ENCODE measurements around the gene PRKACB. TPM values are rescaled to one million over a fixed set of nuclear protein-coding genes. Genes with fewer than 3 reads are reported as not detected.

The PRKACB gene
- total RNA-seq, 2 experiments from 2014 or later: 93.6 to 111 TPM

DNA sequence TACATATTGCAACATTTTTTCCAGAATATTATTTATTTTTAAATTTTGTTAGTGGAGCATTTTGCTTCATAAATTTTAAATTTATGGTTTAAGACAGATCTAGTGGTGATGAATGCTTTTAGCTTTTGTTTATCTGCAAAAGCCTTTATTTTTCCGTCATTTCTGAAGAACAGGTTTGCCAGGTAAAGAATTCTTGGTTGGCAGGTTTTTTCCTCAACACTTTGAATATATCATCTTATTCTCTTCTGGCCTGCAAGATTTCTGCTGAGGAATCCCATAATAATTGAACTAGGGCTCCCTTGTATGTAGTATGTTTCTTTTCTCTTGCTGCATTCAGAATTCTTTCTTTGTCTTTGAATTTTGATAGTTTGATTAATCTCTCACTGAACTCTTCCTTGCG, 106.6 kb downstream of the PRKACB start:
- H3K9me3 Mint-ChIP-seq: peaks cover 6% of the 10 kb centered on the region
- H3K27me3 Mint-ChIP-seq: peaks cover 2% of the 10 kb centered on the region
- no peaks in the 10 kb centered on the region for H3K4me1 Mint-ChIP-seq
- H3K36me3 Mint-ChIP-seq: peaks cover 2% of the 10 kb centered on the region
- H3K27ac Mint-ChIP-seq: no peak overlapping the region
- DNase-seq (no peak), ATAC-seq (ENCODE audit: low read depth) (no peak)
- POLR2A ChIA-PET: no interaction called here
- no peak overlapping the region for H3K4me3 Mint-ChIP-seq

DNA sequence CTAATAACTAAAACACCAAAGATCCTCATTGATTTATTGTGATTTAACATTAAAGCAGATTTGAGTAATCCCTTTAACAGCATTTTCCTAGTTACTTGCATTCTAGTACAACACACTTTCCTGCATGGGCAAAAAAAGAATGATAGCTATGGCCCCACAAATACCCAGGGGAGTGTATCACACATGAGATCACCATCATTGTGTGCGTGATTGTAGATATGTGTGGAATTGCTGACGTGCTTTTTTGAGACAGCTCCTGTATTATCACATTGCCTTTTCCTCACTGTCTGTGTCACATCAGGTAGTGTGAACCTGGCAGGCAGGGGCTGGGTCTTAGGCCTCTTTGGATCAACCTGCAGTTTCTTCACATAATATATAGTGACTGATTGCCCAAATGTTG, 109.0 kb downstream of the PRKACB start:
- peaks cover 2% of the 10 kb centered on the region for H3K27me3 Mint-ChIP-seq
- DNase-seq (no peak), ATAC-seq (ENCODE audit: low read depth) (no peak)
- POLR2A ChIA-PET: no interaction called here
- no peaks in the 10 kb centered on the region for H3K4me1 Mint-ChIP-seq
- H3K36me3 Mint-ChIP-seq: no peaks in the 10 kb centered on the region
- H3K4me3 Mint-ChIP-seq: no peak overlapping the region
- no peak overlapping the region for H3K27ac Mint-ChIP-seq
- peaks cover 6% of the 10 kb centered on the region for H3K9me3 Mint-ChIP-seq

DNA sequence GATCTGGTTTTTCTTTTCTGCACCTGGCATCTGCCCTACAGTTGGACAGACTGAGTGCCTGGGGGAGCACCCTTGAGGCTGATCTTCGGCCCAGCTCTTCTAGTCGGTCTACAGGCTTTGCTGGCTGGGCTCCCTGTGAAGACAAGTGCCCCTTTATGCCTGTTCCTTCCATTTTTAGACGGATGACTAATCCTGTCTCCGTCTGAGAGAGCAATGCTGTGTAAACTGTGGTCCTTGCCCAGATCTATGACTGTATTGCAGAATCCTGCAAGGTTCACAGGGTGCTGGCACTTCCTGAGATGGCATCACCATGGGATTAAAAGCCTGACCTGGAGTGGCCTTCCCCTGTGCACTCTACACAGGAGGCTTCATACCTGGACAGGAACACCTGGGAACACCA, 109.8 kb downstream of the PRKACB start:
- POLR2A ChIA-PET: no interaction called here
- Mint-ChIP-seq H3K4me1 (no peaks in the 10 kb centered on the region), H3K27me3 (peaks cover 2% of the 10 kb centered on the region), H3K9me3 (peaks cover 6% of the 10 kb centered on the region), H3K4me3 (no peak overlapping the region), H3K36me3 (no peaks in the 10 kb centered on the region), H3K27ac (no peak overlapping the region)
- DNase-seq: no peak
- no peak for ATAC-seq (ENCODE audit: low read depth)

DNA sequence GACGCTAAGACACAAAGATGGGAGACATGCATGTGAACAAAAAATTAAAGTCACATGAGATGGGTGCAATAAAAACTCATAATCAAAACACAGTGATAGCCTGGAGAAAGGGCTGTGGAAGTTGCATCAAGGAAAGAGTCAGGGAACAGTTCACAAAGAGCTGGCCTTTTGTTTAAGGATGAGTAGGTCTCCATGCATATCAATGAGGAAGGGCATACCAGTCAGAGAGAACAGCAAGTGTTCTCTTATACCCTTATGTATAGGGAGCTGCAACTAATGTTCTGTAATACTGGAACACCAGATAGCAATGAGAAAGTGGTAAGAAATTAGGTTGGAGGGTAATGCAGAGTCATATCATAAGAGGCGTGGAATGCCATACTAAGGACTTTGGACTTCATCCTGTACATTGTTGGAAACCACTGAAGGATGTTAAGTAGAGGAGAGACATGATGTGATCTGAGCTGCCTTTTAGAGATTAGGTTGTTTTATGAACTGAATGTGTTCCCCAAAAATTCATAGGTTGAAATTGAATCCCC, 110.7 kb downstream of the PRKACB start:
- Mint-ChIP-seq H3K4me1 (no peaks in the 10 kb centered on the region), H3K4me3 (no peak overlapping the region), H3K27ac (no peak overlapping the region), H3K36me3 (no peaks in the 10 kb centered on the region), H3K27me3 (no peaks in the 10 kb centered on the region), H3K9me3 (peaks cover 3% of the 10 kb centered on the region)
- no peak for ATAC-seq (ENCODE audit: low read depth)
- POLR2A ChIA-PET: no interaction called here
- no peak for DNase-seq

DNA sequence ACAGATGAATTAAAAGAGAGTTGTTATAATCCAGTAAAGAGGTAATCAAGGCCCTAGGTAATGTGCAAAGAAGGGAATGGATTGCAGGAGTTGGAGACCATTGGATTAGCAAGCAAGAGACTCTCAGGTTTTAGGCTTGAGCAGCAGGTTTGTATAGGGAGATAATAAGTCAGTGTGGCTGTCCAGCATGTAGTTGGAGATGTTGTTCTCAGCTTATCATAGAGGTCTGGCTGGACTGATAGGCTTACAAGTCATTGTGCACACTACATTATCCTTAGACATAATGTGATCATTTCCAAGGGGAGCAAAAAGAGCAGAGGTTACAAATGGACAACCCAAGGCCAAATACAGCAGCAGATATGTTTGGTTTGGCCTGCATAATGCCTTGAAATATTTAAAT, 111.5 kb downstream of the PRKACB start:
- Mint-ChIP-seq H3K27me3 (no peaks in the 10 kb centered on the region), H3K4me1 (no peaks in the 10 kb centered on the region), H3K4me3 (no peak overlapping the region), H3K36me3 (no peaks in the 10 kb centered on the region), H3K27ac (no peak overlapping the region), H3K9me3 (no peaks in the 10 kb centered on the region)
- no peak for ATAC-seq (ENCODE audit: low read depth)
- POLR2A ChIA-PET: no interaction called here
- DNase-seq: no peak

DNA sequence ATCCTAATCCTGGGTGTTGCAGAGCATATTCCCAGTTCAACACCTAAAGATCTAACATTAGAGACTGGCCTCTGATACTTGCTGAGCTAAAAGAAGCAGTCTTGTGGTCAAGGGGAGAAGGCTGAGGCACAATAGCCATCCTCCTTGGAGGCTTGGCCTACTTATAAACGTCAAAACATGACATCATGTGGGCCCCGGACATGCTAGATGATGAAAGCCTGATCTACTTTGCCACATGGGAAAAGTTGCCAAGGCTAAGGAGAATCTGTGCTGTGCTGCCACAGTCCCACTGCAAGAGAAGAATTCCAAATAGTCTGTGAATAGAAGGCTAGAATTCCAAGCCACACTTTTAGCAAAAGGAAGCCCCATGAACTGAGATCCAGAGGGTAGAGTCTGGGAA, 113.5 kb downstream of the PRKACB start:
- Mint-ChIP-seq H3K27ac (no peak overlapping the region), H3K9me3 (no peaks in the 10 kb centered on the region), H3K36me3 (no peaks in the 10 kb centered on the region), H3K4me3 (no peak overlapping the region), H3K27me3 (no peaks in the 10 kb centered on the region), H3K4me1 (no peaks in the 10 kb centered on the region)
- DNase-seq (no peak), ATAC-seq (ENCODE audit: low read depth) (no peak)
- POLR2A ChIA-PET: no interaction called here

DNA sequence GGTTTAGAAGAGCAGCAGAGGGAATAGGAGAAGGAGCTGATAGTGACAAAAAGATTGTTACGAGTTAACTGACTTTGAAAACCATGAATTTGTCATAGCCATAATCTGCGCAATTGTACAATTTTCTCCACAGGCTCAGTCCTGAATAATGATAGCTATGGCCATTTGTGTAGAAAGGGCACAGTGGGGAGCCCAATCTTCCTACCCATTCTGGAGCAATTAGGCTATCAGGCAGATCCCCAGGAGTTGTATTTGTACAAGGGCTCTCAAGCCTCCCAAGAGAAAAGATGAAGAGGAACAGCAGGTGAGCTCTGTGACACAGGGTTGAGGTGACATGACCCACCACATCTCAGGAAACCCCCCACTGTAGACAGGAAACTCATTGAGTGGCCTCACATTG, 115.3 kb downstream of the PRKACB start:
- no peaks in the 10 kb centered on the region for H3K36me3 Mint-ChIP-seq
- POLR2A ChIA-PET: no interaction called here
- no peak for ATAC-seq (ENCODE audit: low read depth)

DNA sequence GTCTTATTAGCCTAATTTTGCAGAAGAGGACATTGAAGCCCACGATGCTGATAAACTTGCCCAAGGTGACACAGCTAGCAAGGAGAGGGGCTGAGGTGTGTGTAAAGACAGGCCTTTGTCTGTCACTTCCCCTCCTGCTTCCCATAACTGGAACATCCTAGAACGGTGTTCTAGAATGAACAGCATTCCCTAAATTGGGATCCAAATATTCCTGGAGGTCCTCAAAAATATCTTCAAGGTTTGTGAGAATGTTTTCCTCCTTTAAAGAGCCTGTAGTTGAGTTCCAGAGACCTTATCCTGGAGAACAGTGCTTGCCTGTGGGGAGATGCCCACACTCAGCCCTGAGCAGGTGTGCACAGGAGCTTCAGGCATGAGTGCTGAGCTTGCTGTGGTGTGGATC, 115.9 kb downstream of the PRKACB start:
- Mint-ChIP-seq H3K27ac (no peak overlapping the region), H3K36me3 (no peaks in the 10 kb centered on the region), H3K9me3 (no peaks in the 10 kb centered on the region), H3K27me3 (no peaks in the 10 kb centered on the region), H3K4me1 (no peaks in the 10 kb centered on the region), H3K4me3 (no peak overlapping the region)
- ATAC-seq (ENCODE audit: low read depth) (no peak), DNase-seq (no peak)
- POLR2A ChIA-PET: no interaction called here

More for the DNA sequence above, 115.3 kb downstream of the PRKACB start:
- no peak for DNase-seq
- H3K4me1 Mint-ChIP-seq: no peaks in the 10 kb centered on the region
- H3K4me3 Mint-ChIP-seq: no peak overlapping the region
- H3K27ac Mint-ChIP-seq: no peak overlapping the region
- H3K9me3 Mint-ChIP-seq: no peaks in the 10 kb centered on the region
- H3K27me3 Mint-ChIP-seq: no peaks in the 10 kb centered on the region

DNA sequence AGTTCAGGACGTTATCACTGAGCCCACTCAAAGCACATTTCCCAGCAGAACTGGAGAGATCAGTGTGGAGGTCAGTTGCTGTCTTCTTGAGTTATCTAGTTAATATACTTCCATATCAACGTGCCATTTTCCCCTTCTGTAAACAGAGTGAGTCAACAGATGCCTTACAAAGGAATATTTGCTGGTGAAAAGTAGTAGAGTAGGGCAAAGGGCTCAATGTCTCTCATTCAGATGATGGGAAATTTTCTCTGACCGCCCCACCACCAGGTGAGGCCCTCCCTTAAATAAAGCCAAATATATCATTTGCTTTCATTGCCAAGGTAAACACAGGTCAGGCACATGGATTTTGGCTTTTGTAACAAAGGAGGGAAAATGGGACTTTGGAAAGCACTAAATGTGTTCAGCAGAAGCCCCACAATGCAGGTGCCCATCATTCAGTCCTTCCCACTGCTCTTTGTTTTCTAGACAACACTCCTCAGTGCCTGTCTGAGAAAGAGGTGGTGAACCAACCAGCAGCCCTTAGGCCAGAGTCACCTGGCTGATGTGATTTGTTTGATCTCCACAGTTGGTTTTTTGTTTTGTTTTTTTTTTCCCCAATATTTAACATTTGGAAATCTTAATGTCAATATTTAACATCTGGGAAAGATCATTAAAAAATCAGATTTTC, 116.9 kb downstream of the PRKACB start:
- Mint-ChIP-seq H3K4me1 (no peaks in the 10 kb centered on the region), H3K27me3 (no peaks in the 10 kb centered on the region), H3K4me3 (no peak overlapping the region), H3K27ac (no peak overlapping the region), H3K9me3 (no peaks in the 10 kb centered on the region), H3K36me3 (no peaks in the 10 kb centered on the region)
- no peak for DNase-seq
- POLR2A ChIA-PET: no interaction called here
- ATAC-seq (ENCODE audit: low read depth): no peak

DNA sequence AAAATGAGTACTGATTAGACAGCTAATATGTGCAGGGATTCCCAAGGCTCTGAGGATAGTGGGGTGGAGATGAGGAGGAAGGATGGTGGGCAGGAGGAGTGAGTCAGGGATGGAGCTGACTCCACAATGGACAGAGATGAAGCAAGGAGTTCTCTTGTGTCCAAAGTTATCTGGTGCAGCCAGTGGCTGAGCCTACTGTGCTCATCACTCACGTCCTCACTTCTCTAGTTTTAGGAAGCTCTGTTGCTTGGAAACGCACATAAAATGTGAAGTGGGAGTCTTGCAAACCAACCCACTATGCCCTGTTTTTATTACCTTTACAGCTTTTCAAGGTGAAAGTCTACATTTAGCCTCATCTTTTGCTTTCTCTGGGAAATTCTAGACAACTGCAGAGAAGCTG, 120.9 kb downstream of the PRKACB start:
- no peaks in the 10 kb centered on the region for H3K4me1 Mint-ChIP-seq
- POLR2A ChIA-PET: no interaction called here
- H3K4me3 Mint-ChIP-seq: no peak overlapping the region
- H3K27ac Mint-ChIP-seq: no peak overlapping the region
- no peaks in the 10 kb centered on the region for H3K27me3 Mint-ChIP-seq
- peaks cover 2% of the 10 kb centered on the region for H3K36me3 Mint-ChIP-seq
- ATAC-seq (ENCODE audit: low read depth) (no peak), DNase-seq (no peak)
- H3K9me3 Mint-ChIP-seq: peaks cover 2% of the 10 kb centered on the region

DNA sequence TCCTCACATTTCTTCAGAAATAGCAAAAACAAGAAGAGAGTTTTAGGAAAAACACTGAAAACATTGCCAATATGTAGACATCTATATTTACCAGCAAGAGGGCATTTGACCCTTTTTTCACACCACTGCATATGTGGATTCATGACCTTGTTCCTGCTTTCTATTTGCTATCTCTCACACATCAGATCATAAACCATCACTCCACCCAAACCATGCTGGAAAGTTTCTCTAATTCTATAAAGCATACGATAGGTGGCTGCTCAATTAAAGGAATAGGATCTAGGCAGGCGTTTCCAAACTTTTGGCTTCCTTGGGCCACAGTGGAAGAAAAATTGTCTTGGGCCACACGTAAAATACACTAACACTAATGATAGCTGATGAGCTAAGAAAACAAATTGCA, 121.8 kb downstream of the PRKACB start:
- no peaks in the 10 kb centered on the region for H3K27me3 Mint-ChIP-seq
- no peak for ATAC-seq (ENCODE audit: low read depth)
- POLR2A ChIA-PET: no interaction called here
- H3K27ac Mint-ChIP-seq: no peak overlapping the region
- no peaks in the 10 kb centered on the region for H3K4me1 Mint-ChIP-seq
- no peak overlapping the region for H3K4me3 Mint-ChIP-seq
- peaks cover 3% of the 10 kb centered on the region for H3K9me3 Mint-ChIP-seq
- no peak for DNase-seq
- peaks cover 3% of the 10 kb centered on the region for H3K36me3 Mint-ChIP-seq

DNA sequence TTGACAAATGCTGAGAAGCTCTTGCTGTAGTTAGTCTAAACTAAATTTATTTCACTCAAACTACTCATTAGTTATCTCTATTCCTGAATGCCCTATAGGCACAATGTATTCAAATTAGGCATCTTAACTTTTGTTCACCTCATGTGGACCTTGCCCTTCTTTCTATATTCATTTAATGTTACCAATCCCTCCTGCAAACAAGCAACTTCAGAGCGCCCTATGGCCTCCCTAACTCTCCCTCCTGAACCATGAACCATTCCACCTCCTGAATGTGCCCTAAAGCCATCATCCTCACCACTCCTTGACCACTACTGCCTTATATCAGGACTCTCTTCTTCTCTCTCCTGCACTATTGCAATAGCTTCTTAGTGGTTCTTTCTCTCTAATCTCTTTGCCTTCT, 122.7 kb downstream of the PRKACB start:
- H3K36me3 Mint-ChIP-seq: peaks cover 3% of the 10 kb centered on the region
- DNase-seq: no peak
- H3K27ac Mint-ChIP-seq: no peak overlapping the region
- peaks cover 3% of the 10 kb centered on the region for H3K9me3 Mint-ChIP-seq
- no peak for ATAC-seq (ENCODE audit: low read depth)
- H3K4me1 Mint-ChIP-seq: peaks cover 3% of the 10 kb centered on the region
- H3K4me3 Mint-ChIP-seq: no peak overlapping the region
- POLR2A ChIA-PET: no interaction called here
- no peaks in the 10 kb centered on the region for H3K27me3 Mint-ChIP-seq

DNA sequence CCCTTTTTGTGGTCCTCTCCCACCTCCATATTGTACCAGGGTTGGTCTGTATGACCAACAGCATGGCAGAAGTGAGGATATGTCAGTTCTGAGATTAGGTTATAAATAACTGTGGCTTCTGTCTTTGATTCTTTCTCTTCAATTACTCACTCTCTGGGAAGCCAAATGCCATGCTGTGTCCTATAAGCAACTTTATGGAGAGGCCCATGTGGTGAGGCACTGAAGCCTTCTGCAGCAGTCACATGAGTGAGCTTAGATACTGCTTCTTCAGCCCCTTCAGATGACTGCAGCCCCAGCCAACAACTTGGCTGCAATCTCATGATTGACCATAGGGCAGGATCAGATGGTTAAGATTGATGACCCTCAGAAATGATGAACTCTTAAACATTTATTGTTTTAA, 123.4 kb downstream of the PRKACB start:
- peaks cover 3% of the 10 kb centered on the region for H3K36me3 Mint-ChIP-seq
- POLR2A ChIA-PET: no interaction called here
- no peaks in the 10 kb centered on the region for H3K27me3 Mint-ChIP-seq
- peaks cover 3% of the 10 kb centered on the region for H3K9me3 Mint-ChIP-seq
- no peak overlapping the region for H3K4me3 Mint-ChIP-seq
- ATAC-seq (ENCODE audit: low read depth): no peak
- H3K27ac Mint-ChIP-seq: no peak overlapping the region
- DNase-seq: no peak
- H3K4me1 Mint-ChIP-seq: peaks cover 3% of the 10 kb centered on the region

DNA sequence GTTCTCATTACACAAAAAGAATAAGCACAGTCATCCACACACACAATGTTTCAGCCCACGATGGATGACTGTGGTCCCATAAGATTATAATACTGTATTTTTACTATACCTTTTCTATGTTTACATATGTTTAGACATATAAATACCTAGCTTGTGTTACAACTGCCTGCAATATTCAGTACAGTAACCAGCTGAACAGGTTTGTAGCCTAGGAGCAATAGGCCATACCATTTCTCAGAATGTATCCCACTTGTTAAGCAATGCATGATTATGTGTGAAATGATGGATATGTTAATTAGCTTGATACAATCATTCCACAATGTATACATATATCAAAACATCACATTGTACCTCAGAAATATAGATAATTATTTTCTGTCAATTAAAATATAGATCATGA, 124.3 kb downstream of the PRKACB start:
- Mint-ChIP-seq H3K4me1 (peaks cover 3% of the 10 kb centered on the region), H3K27me3 (no peaks in the 10 kb centered on the region), H3K9me3 (peaks cover 3% of the 10 kb centered on the region), H3K27ac (no peak overlapping the region), H3K36me3 (peaks cover 3% of the 10 kb centered on the region), H3K4me3 (no peak overlapping the region)
- DNase-seq: no peak
- POLR2A ChIA-PET: no interaction called here
- ATAC-seq (ENCODE audit: low read depth): no peak

DNA sequence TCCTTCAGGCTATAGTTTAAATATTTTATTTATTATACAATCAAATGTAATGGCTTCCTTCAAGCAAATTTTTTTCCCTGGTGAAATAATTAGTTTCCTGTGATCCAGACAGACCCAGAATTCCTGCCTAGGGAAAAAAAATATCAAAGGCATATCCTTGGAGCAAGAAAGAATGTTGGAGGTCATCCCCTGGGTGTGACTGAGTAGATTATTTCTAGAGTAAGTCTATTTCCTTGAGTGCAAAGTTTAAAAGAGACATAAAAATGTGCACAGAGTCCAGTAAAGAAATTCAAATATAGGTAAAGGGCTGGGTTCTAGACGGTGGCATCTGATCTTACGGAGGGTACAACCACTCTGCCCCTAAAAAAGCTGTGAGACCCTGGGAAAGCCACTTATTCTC, 125.2 kb downstream of the PRKACB start:
- ATAC-seq (ENCODE audit: low read depth) (no peak), DNase-seq (no peak)
- Mint-ChIP-seq H3K36me3 (peaks cover 3% of the 10 kb centered on the region), H3K27ac (no peak overlapping the region), H3K27me3 (no peaks in the 10 kb centered on the region), H3K9me3 (peaks cover 3% of the 10 kb centered on the region), H3K4me3 (no peak overlapping the region), H3K4me1 (peaks cover 3% of the 10 kb centered on the region)
- POLR2A ChIA-PET: no interaction called here

Measured in activated naive CD8-positive, alpha-beta T cell treated with anti-CD3 and anti-CD28 coated beads, Interleukin-2, amount 10 ng/mL, durations not matched to agents 7 days and 5 days (primary cell).